Calu3 (cell line): ENCODE results near the gene YARS2. TPM values are rescaled to one million over a fixed set of nuclear protein-coding genes. Genes with fewer than 3 reads are reported as not detected.

Experiments used
- BruUV-seq: library from RNA; stranded (reverse); fragments of 400-500 nt; replicated peaks from 2 replicates; lab custom pipeline; 2021; lab: Mats Ljungman, UMichigan
- CTCF ChIA-PET: fragments of 300-600 bp; sonication (Branson Sonifier 250); formaldehyde crosslinking; loops from one replicate; lab custom pipeline; 2022; ENCODE audit warnings: antibody characterized with exemption; lab: Charles Lee
- DNase-seq: peaks from one replicate; pipeline ENCODE4 v3.0.0; 2022
- H3K27ac Mint-ChIP-seq: one replicate; pipeline ENCODE4 v1.8.0; 2022; ENCODE audit warnings: mixed read lengths; ENCODE audit not compliant: unreplicated experiment
- H3K27me3 Mint-ChIP-seq: one replicate; pipeline ENCODE4 v1.8.0; 2022; ENCODE audit warnings: mixed read lengths; ENCODE audit not compliant: unreplicated experiment
- H3K36me3 Mint-ChIP-seq: one replicate; pipeline ENCODE4 v1.8.0; 2022; ENCODE audit warnings: mild to moderate bottlenecking, moderate library complexity, mixed read lengths; ENCODE audit not compliant: insufficient read depth, unreplicated experiment
- H3K4me1 Mint-ChIP-seq: one replicate; pipeline ENCODE4 v1.8.0; 2022; ENCODE audit warnings: mild to moderate bottlenecking, low read depth, mixed read lengths; ENCODE audit not compliant: unreplicated experiment
- H3K4me3 Mint-ChIP-seq: one replicate; pipeline ENCODE4 v1.8.0; 2022; ENCODE audit warnings: mild to moderate bottlenecking, low read depth, moderate library complexity, mixed read lengths; ENCODE audit not compliant: unreplicated experiment
- H3K9me3 Mint-ChIP-seq: one replicate; pipeline ENCODE4 v1.8.0; 2022; ENCODE audit warnings: low read depth, mixed read lengths; ENCODE audit not compliant: unreplicated experiment
- intact Hi-C: fragments of 100-400 bp; cut with micrococcal nuclease; formaldehyde crosslinking; loops from one replicate; pipeline ENCODE4 v1.10.0; 2022; ENCODE audit not compliant: unreplicated experiment
- total RNA-seq: library from RNA; stranded (reverse); gene quantifications from 2 replicates; pipeline ENCODE4 v1.2.3, GENCODE V29; 2022
- TF ChIP-seq, protein P1 (sequence below): fragments of 200-600 bp; IDR thresholded peaks from one replicate; pipeline ENCODE4 v1.8.0; 2022; ENCODE audit warnings: antibody characterized with exemption; ENCODE audit not compliant: unreplicated experiment

Gene YARS2
- total RNA-seq, 1 experiment from 2014 or later = 28.9 TPM

DNA sequence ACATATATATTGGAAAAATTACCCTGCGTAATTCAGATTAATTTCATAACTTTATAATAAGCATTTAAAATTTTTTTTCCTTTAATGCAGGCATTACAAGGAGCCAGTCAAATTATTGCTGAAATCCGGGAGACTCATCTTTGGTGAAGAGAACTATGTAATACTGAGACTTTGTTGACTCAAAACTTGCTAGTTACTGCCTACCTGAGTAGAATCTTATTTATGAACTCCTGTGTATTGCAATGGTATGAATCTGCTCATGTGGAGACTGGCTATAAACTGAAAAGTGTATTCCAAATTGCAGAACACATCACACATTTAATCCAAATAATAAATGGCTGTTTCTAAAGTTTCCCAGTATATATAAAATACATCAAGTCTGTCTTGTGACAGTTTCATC lies 12.4 kb downstream of the YARS2 start:
- CTCF ChIA-PET = no interaction called here
- H3K9me3 Mint-ChIP-seq = no peaks in the 10 kb centered on the region
- intact Hi-C loops = no loop called here
- H3K4me1 Mint-ChIP-seq = no peaks in the 10 kb centered on the region
- H3K36me3 Mint-ChIP-seq = peaks cover 45% of the 10 kb centered on the region
- no peaks in the 10 kb centered on the region for H3K27me3 Mint-ChIP-seq
- TF ChIP-seq, protein P1, sequence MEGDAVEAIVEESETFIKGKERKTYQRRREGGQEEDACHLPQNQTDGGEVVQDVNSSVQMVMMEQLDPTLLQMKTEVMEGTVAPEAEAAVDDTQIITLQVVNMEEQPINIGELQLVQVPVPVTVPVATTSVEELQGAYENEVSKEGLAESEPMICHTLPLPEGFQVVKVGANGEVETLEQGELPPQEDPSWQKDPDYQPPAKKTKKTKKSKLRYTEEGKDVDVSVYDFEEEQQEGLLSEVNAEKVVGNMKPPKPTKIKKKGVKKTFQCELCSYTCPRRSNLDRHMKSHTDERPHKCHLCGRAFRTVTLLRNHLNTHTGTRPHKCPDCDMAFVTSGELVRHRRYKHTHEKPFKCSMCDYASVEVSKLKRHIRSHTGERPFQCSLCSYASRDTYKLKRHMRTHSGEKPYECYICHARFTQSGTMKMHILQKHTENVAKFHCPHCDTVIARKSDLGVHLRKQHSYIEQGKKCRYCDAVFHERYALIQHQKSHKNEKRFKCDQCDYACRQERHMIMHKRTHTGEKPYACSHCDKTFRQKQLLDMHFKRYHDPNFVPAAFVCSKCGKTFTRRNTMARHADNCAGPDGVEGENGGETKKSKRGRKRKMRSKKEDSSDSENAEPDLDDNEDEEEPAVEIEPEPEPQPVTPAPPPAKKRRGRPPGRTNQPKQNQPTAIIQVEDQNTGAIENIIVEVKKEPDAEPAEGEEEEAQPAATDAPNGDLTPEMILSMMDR = no peak
- H3K4me3 Mint-ChIP-seq = no peak overlapping the region
- DNase-seq = no peak
- BruUV-seq = no TSS peak
- no peak overlapping the region for H3K27ac Mint-ChIP-seq

DNA sequence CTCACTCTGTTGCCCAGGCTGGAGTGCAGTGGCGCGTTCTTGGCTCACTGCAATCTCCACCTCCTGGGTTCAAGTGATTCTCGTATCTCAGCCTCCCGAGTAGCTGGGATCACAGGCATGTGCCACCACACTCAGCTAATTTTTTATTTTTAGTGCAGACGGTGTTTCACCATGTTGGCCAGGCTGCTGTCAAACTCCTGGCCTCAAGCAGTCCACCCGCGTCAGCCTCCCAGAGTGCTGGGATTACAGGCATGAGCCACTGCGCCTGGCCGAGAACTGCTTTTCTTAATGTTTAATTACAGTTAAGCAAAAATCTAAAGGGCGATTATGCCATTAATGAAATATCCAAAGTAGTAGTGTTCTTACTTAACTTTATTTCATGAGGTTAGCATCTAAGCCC lies 13.6 kb downstream of the YARS2 start:
- H3K9me3 Mint-ChIP-seq = no peaks in the 10 kb centered on the region
- CTCF ChIA-PET = no interaction called here

DNA sequence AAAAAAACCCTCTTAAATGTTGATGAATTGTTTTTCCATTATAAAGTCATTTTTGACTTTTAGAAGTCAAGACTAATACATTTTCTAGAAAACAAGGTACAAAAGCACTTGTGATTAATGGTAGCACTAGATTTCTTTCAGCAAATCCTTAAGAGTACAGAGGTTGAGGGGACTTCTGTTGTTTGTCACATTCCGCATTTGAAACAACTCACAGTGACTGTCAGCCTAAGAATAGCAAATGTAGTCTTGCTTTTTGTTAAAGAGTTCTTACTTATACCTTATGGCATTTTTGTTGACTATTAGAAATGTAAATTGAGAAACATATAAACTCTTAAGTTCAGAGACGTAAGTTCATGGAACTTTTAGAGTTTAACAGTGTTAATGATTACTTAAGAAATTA lies 16.4 kb downstream of the YARS2 start:
- no peaks in the 10 kb centered on the region for H3K27me3 Mint-ChIP-seq
- H3K27ac Mint-ChIP-seq = no peak overlapping the region
- BruUV-seq = no TSS peak
- DNase-seq = no peak
- H3K4me1 Mint-ChIP-seq = no peaks in the 10 kb centered on the region
- intact Hi-C loops = loop anchor here (5.0 kb wide), 1 partner anchor 372 kb away; no protein-coding TSS in a partner anchor
- peaks cover 26% of the 10 kb centered on the region for H3K36me3 Mint-ChIP-seq
- TF ChIP-seq, protein P1 = no peak
- CTCF ChIA-PET = no interaction called here
- H3K4me3 Mint-ChIP-seq = no peak overlapping the region
- H3K9me3 Mint-ChIP-seq = no peaks in the 10 kb centered on the region

More for the DNA sequence above, 13.6 kb downstream of the YARS2 start:
- intact Hi-C loops = no loop called here
- H3K36me3 Mint-ChIP-seq = peaks cover 46% of the 10 kb centered on the region
- H3K27me3 Mint-ChIP-seq = no peaks in the 10 kb centered on the region
- H3K4me3 Mint-ChIP-seq = no peak overlapping the region
- no TSS peak for BruUV-seq
- no peak for DNase-seq
- H3K27ac Mint-ChIP-seq = no peak overlapping the region
- TF ChIP-seq, protein P1 = no peak
- H3K4me1 Mint-ChIP-seq = no peaks in the 10 kb centered on the region

DNA sequence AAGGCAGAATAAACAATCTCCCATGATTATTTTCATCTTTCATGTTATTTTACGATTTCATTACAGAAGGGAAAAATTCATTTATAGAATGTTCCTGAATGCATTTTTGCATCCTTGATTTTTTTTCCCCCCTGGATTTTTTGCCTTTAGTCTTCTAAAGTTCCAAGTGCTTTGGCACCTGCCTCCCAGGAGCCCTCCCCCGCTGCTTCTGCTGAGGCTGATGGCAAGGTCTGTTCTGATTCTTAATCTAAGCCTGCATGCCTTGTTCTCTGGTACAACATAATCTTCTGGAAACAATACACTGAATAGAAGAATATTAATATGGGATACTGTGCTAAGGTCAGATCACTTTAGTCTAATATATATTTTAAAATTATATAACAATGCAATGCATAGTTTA lies 18.0 kb downstream of the YARS2 start:
- no TSS peak for BruUV-seq
- CTCF ChIA-PET = no interaction called here
- Mint-ChIP-seq H3K27me3 (no peaks in the 10 kb centered on the region), H3K9me3 (no peaks in the 10 kb centered on the region), H3K4me1 (no peaks in the 10 kb centered on the region), H3K4me3 (no peak overlapping the region), H3K36me3 (peaks cover 31% of the 10 kb centered on the region), H3K27ac (no peak overlapping the region)
- DNase-seq = no peak
- intact Hi-C loops = loop anchor here (5.0 kb wide), 1 partner anchor 370 kb away; no protein-coding TSS in a partner anchor
- TF ChIP-seq, protein P1 = no peak
